Common myeloid progenitor, CD34-positive (primary cell): ENCODE measurements around the gene SPRY2.
"Not testable (repeated sequence)": the region's sequence is repeated elsewhere in the genome, so short reads cannot be mapped to it uniquely, and the experiment has no call there.

Experiments
- CTCF ChIA-PET: fragments of 350-600 bp; sonication (Branson Sonifier 250); formaldehyde crosslinking; loops from one replicate; lab custom pipeline; 2021; ENCODE audit warnings: antibody characterized with exemption; lab: Charles Lee
- POLR2A ChIA-PET: fragments of 350-600 bp; sonication (Branson Sonifier 250); formaldehyde crosslinking; loops from one replicate; lab custom pipeline; 2021; ENCODE audit warnings: antibody characterized with exemption; lab: Charles Lee
- DNase-seq, 3 donors: peaks; one replicate each; pipeline versions ENCODE4 v3.0.0 to v3.0.0-alpha.2; 2013
- H3K27ac ChIP-seq, 2 experiments: 1 replicate in 1 of 2; 2 replicates in 1 of 2; pipeline ENCODE4 v1.7.0; 2013; ENCODE audit warnings: inconsistent platforms in 2 of 2, low read length in 2 of 2, mild to moderate bottlenecking in 2 of 2, low read depth in 1 of 2, moderate library complexity in 1 of 2; ENCODE audit not compliant: severe bottlenecking in 2 of 2, insufficient read depth in 1 of 2, poor library complexity in 1 of 2
- H3K27me3 ChIP-seq, 5 experiments: replicated peaks in 2 of 5; 1 replicate in 3 of 5; 2 replicates in 2 of 5; pipeline versions ENCODE4 v1.6.1 to v1.7.0; 2013; ENCODE audit warnings: low read length in 4 of 5, mild to moderate bottlenecking in 2 of 5, moderate library complexity in 2 of 5, inconsistent platforms in 1 of 5; ENCODE audit not compliant: insufficient read depth in 5 of 5, control insufficient read depth in 4 of 5
- H3K36me3 ChIP-seq, 4 experiments: 1 replicate in 2 of 4; 2 replicates in 2 of 4; pipeline versions ENCODE4 v1.6.1 to v1.7.0; 2013; ENCODE audit warnings: low read length in 3 of 4, control low read depth in 1 of 4, mild to moderate bottlenecking in 1 of 4; ENCODE audit not compliant: control insufficient read depth in 4 of 4, insufficient read depth in 4 of 4
- H3K4me1 ChIP-seq, 4 experiments: 1 replicate in 3 of 4; 2 replicates in 1 of 4; pipeline versions ENCODE4 v1.6.1 to v1.7.1; 2013; ENCODE audit warnings: low read length in 3 of 4, mild to moderate bottlenecking in 3 of 4, control low read depth in 1 of 4, inconsistent platforms in 1 of 4, moderate library complexity in 1 of 4; ENCODE audit not compliant: control insufficient read depth in 4 of 4, insufficient read depth in 4 of 4; ENCODE audit errors: control extremely low read depth in 1 of 4
- H3K4me3 ChIP-seq, 7 experiments: 1 replicate in 4 of 7; 2 replicates in 3 of 7; pipeline versions ENCODE4 v1.5.1 to v1.7.0; 2013; ENCODE audit warnings: mild to moderate bottlenecking in 7 of 7, low read length in 6 of 7, moderate library complexity in 6 of 7, inconsistent platforms in 2 of 7, low read depth in 2 of 7, control low read depth in 1 of 7; ENCODE audit not compliant: insufficient read depth in 4 of 7, control insufficient read depth in 1 of 7; ENCODE audit errors: extremely low read depth in 1 of 7
- H3K9me3 ChIP-seq, 5 experiments: 1 replicate in 4 of 5; 2 replicates in 1 of 5; pipeline versions ENCODE4 v1.6.1 to v1.7.1; 2013; ENCODE audit warnings: low read length in 4 of 5, mild to moderate bottlenecking in 2 of 5, inconsistent platforms in 1 of 5, low read depth in 1 of 5, moderate library complexity in 1 of 5; ENCODE audit not compliant: control insufficient read depth in 4 of 5, insufficient read depth in 2 of 5; ENCODE audit errors: control extremely low read depth in 1 of 5
- WGBS: methylation state at CpG from one replicate; pipeline ENCODE4 v1.1.5; 2013; ENCODE audit not compliant: insufficient coverage; 5-methylcytosine and 5-hydroxymethylcytosine counted together

Gene SPRY2

GRCh38 chr13:80355496-80356094 is 14.7 kb upstream of the SPRY2 start:
- CTCF ChIA-PET = interaction anchor here (0.9 to 2.0 kb wide), 3 partner anchors 9 to 14 kb away, joined by 3 to 5 read pairs (median 4); partner anchors contain the start of gene SPRY2
- H3K4me3 ChIP-seq, DNase-seq, H3K36me3 ChIP-seq, H3K27me3 ChIP-seq, H3K27ac ChIP-seq, POLR2A ChIA-PET, H3K9me3 ChIP-seq: not testable (repeated sequence)
- peaks cover 3 to 17% (median 14%) of the 10 kb centered on the region in 4 experiments for H3K4me1 ChIP-seq
- WGBS = 99% methylated on average over 17 of the region's 32 CpGs

- 93% methylated on average over 5 of the region's 6 CpGs for WGBS
- H3K4me3 ChIP-seq = no peak overlapping the region
Observed at GRCh38 chr13:80348750-80349149, 7.8 kb upstream of the SPRY2 start.

DNA sequence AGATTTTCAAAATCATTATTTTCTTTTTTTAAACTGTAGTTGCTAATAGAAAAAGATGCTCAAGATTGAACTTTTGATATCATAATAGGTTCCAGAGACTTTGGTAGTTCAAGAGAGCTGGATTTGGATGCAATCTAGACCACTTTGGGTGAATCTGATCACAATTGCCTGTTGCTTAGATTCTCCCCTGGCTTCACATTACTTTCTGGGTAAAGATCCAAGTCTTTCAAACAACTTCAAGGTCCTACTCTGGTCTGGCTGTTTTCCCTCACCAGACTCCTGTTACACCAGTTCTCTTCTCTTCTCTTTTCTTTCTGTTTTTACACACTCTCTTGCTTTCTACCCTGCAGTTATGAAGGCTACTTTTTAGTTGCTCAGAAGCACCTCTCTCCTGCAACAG is 7.4 kb upstream of the SPRY2 start:
- Histone ChIP-seq H3K27ac (no peak overlapping the region), H3K36me3 (no peaks in the 10 kb centered on the region), H3K27me3 (no peaks in the 10 kb centered on the region), H3K4me1 (peaks cover 0 to 3% (median 1%) of the 10 kb centered on the region in 4 experiments), H3K4me3 (no peak overlapping the region), H3K9me3 (no peaks in the 10 kb centered on the region)
- no peak for DNase-seq
- CTCF ChIA-PET = interaction anchor here (1.1 kb wide), 1 partner anchor 16 kb away, joined by 3 read pairs; no protein-coding TSS in a partner anchor
- POLR2A ChIA-PET = no interaction called here

More at GRCh38 chr13:80348750-80349149, 7.8 kb upstream of the SPRY2 start:
- H3K27ac ChIP-seq = no peak overlapping the region
- H3K27me3 ChIP-seq = no peaks in the 10 kb centered on the region
- no peaks in the 10 kb centered on the region for H3K9me3 ChIP-seq
- POLR2A ChIA-PET = no interaction called here
- H3K4me1 ChIP-seq = peaks cover 0 to 2% (median 0%) of the 10 kb centered on the region in 4 experiments
- no peaks in the 10 kb centered on the region for H3K36me3 ChIP-seq
- CTCF ChIA-PET = interaction anchor here (1.1 kb wide), 1 partner anchor 16 kb away, joined by 3 read pairs; no protein-coding TSS in a partner anchor
- DNase-seq = no peak

GRCh38 chr13:80345771-80346510 is 5.0 kb upstream of the SPRY2 start:
- Histone ChIP-seq H3K4me1 (peaks cover 14 to 21% (median 16%) of the 10 kb centered on the region in 4 experiments), H3K4me3 (no peak overlapping the region), H3K27ac (no peak overlapping the region), H3K27me3 (no peaks in the 10 kb centered on the region), H3K36me3 (no peaks in the 10 kb centered on the region), H3K9me3 (no peaks in the 10 kb centered on the region)
- DNase-seq = no peak
- WGBS = 94% methylated on average over 6 of the region's 8 CpGs
- ChIA-PET POLR2A (no interaction called here), CTCF (interaction anchor here (0.5 to 2.0 kb wide), 2 partner anchors 14 to 567 kb away, joined by 3 to 4 read pairs; no protein-coding TSS in a partner anchor)

GRCh38 chr13:80344032-80344431 is 3.1 kb upstream of the SPRY2 start:
- WGBS = 100% methylated on average over 11 of the region's 11 CpGs
- CTCF ChIA-PET = interaction anchor here (0.6 to 3.4 kb wide), 5 partner anchors 9 to 831 kb away, joined by 3 to 19 read pairs (median 11); no protein-coding TSS in a partner anchor
- POLR2A ChIA-PET = not testable (repeated sequence)

GRCh38 chr13:80342471-80343371 is 1.8 kb upstream of the SPRY2 start:
- CTCF ChIA-PET = interaction anchor here (0.7 to 3.4 kb wide), 19 partner anchors 9 to 702 kb away, joined by 3 to 19 read pairs (median 3); no protein-coding TSS in a partner anchor
- Histone ChIP-seq H3K4me3 (peak overlapping the region; percentile 50 to 97 (median 83)), H3K27me3 (no peaks in the 10 kb centered on the region), H3K4me1 (peaks cover 23 to 42% (median 35%) of the 10 kb centered on the region in 4 experiments), H3K9me3 (no peaks in the 10 kb centered on the region), H3K36me3 (no peaks in the 10 kb centered on the region), H3K27ac (no peak overlapping the region)
- peak; percentile 66 to 81 (median 79) for DNase-seq
- WGBS = 1% methylated on average over 49 of the region's 61 CpGs
- POLR2A ChIA-PET = no interaction called here

More at GRCh38 chr13:80344032-80344431, 3.1 kb upstream of the SPRY2 start:
- not testable (repeated sequence) for H3K27ac ChIP-seq, H3K4me3 ChIP-seq, H3K36me3 ChIP-seq, H3K9me3 ChIP-seq, DNase-seq, H3K27me3 ChIP-seq
- peaks cover 18 to 32% (median 28%) of the 10 kb centered on the region in 4 experiments for H3K4me1 ChIP-seq
